GM19467 (cell line): ENCODE data around the gene LETMD1.

Experiments used
- ATAC-seq: cut with Tn5 transposase; IDR thresholded peaks from one replicate; pipeline ENCODE4 v1.9.1; 2021; ENCODE audit warnings: mild to moderate bottlenecking, moderate library complexity; ENCODE audit not compliant: unreplicated experiment

LETMD1 gene

GRCh38 chr12:51025338-51025835 is 22.7 kb upstream of the LETMD1 start:
- no peak for ATAC-seq

- peak; percentile 86 for ATAC-seq
These were observed 22.1 kb upstream of the LETMD1 start, which contains the start of gene SLC11A2 for GRCh38 chr12:51025836-51026638. Gene SLC11A2 (minus strand): TSS chr12:51026384. CDS start chr12:51010728, 15,656 bp downstream.

- no peak for ATAC-seq
These were observed 20.7 kb upstream of the LETMD1 start for GRCh38 chr12:51027342-51027835.

GRCh38 chr12:51028126-51028812 is 19.9 kb upstream of the LETMD1 start:
- no peak for ATAC-seq

DNA sequence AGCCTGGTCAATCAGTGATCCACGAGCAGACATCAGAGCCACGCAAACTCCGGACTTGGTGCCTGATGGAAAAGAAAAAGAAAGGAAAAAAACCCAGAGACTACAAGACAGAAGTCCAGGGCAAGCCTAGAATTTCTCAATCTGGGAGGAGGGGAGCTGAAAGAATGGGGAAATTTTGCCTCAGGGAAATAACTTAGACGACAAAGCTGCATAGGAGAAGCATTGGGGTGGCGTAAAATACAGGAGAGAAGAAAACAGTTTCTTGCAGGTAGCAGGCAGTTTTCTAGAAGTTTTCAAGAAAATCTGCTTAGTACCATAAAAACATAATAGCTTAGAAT is 19.3 kb upstream of the LETMD1 start:
- no peak for ATAC-seq

DNA sequence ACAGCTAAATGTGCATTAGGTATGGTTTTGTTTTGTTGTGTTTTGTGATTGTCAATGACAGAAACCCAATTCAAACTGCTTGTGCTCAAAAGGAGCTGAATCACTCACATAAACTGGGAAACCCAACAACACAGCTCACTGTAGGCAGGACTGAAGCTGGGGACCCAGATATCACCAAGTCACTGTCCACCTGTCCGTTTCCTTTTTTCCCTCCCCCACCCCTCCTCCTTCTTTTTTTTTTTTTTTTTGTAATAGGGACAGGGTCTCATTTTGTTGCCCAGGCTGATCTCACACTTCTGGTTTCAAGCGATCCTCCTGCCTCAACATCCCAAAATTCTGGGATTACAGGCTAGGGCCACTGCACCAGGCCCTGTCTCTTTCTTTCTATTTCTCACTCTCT is 15.1 kb upstream of the LETMD1 start:
- no peak for ATAC-seq

DNA sequence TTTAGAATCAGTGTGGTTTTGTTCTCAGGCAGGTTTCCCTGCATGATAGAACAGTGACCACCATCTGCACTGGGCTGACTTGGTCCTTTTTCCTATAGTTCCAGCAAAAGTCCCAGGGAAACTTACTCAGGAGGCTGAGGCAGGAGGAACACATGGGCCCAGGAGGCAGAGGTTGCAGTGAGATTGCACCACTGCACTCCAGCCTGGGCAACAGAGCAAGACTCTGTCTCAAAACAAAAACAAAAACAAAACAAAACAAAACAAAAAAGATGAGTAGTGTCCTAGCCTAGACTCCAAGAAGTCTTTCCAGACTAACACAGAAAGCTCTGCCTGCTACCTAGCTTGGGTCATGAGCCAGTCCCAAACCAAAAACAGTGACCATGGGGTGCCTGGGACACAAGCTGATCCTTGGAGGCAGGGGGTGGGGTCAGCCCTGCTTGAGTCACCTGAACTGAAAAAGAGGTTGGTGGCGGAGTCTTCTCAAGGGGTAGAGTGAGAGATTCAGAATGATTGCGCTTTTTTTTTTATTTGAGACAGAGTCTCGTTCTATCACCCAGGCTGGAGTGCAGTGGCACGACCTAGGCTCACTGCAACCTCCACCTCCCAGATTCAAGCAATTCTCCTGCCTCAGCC is 14.6 kb upstream of the LETMD1 start:
- ATAC-seq = no peak

DNA sequence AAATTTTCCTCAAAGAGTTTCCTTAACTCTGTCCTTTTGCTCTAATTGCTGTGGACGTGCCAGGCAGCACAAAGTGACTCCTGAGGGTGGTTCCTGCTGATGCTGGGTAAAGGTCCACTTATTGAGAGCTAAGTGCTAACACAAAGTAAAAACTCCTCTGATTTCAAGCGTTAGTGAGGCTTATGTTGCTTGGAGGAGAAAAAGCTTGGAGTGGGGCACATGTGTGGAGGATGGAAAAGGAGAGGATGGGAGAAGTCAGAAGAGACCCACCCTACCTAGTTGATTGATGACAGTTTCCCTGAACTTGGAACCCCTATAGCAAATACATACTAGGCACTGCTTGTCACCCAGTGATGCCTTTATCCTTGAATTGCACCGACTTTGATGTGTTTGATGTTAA is 11.8 kb upstream of the LETMD1 start:
- ATAC-seq = no peak

GRCh38 chr12:51048661-51049251 is 629 bp downstream of the LETMD1 start:
- ATAC-seq = no peak

GRCh38 chr12:51049525-51049924 is 1.4 kb downstream of the LETMD1 start:
- no peak for ATAC-seq

GRCh38 chr12:51051787-51052186 is 3.7 kb downstream of the LETMD1 start:
- ATAC-seq = no peak

GRCh38 chr12:51055060-51055459 is 6.9 kb downstream of the LETMD1 start:
- no peak for ATAC-seq

GRCh38 chr12:51056242-51056641 is 8.1 kb downstream of the LETMD1 start:
- ATAC-seq = no peak

- no peak for ATAC-seq
These were observed 11.0 kb downstream of the LETMD1 start for GRCh38 chr12:51059086-51059485.

DNA sequence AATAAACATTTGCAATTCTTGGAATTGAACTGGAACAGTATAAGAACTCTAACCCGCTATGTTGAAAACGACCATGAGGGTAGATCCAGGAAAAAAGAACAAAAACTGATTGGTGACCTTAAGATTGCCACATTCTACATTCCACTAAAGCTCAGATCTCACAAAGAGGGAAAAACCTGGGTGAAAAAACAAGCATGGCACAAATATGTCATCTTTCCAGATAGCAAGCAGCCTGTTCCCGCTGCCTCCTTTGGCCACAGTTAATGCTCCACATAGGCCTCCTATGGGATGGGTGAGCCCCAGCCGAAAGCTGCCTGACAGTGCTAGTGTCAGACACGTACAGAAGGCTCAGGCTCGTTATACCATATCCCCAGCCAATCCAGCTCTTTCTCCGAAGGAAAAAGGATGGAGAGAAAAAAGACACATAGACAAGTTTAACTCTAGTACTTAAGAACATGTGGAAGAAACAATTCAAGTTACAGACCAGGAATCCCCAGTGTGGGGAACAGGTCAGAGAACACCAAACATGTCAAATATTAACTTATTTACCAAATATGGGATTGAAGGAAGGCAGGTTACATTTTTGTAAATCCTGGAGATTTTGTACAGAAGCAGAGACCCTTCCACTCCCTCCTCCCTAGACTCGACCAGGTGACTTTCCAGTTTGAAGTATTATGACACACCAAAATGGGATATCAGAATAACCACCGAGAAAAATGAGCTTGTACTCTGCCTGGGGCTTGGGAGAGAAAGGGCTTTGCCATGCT is 14.7 kb downstream of the LETMD1 start:
- no peak for ATAC-seq

DNA sequence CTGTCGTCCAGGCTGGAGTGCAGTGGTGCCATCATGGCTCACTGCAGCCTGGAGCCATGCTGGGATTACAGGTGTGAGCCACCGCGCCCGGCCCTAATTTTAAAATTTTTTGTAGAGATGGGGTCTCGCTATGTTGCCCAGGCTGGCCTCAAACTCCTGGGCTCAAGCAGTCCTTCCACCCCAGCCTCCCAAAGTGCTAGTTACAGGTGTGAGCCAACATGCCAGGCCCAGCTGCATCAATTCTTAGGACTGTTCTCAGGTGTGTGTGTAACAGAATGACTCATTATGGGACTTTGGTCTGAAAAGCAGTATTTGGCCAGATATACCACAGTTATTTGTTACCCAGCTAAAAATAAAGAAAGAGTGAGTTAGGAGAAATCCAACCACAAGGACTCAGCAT is 17.4 kb downstream of the LETMD1 start:
- ATAC-seq = no peak

- no peak for ATAC-seq
These were observed 19.1 kb downstream of the LETMD1 start for GRCh38 chr12:51067229-51067628.

DNA sequence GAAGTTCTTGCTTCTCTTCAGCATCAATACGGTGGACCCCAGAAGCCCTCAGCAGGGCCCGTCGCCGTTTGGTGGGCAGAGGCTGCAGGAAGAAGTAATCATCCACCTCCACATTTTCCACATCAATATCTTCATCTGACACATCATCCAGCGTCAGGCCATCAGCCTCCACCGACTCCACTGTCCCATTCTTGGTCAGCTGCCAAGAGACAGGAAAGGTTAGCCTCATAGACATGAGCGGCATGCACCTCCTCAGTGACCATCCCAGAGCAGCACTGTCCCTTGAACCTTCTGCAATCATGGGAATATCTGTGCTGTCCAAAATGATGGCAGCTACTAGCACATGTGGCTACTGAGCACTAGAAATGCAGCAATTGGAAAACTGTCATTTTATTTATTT is 19.6 kb downstream of the LETMD1 start:
- no peak for ATAC-seq

DNA sequence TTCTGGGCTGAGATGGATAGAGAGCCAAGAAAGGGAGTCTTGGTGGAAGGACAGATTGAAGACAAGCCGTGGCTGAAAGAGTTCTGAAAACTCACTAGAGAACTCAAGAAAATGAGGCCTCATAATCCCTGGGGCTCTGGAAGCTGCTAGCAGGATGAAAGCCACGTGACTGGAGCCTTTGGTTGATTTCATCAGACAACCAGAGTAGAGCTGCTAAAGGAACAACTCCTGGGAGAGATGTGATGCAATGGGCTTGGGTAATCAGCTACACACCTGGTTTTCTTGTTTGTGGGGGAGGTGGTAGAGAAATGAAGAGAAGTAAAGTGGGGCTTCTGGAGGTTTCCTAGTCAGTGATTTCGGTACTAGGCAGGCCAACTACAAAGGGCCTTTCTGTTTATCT is 21.9 kb downstream of the LETMD1 start:
- no peak for ATAC-seq

DNA sequence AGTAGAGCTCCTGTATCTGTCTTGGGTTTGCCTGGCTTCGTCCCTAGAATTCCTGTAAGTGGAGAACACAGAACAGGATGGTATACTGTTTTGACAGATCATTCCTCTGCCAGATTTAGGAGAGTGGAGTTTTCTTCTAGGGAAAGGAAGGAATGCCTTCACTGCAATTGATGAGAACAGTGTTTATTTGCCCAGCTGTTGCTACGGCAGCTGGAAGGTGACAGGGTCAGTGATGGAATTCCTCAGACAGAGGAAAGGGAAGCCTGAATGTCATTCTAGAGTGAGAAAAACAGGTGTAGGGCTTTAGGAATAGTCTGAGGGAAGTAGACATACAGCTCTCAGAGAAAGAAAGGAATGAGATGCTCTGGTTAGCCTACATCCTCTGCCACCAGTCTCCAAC is 23.5 kb downstream of the LETMD1 start:
- ATAC-seq = no peak

DNA sequence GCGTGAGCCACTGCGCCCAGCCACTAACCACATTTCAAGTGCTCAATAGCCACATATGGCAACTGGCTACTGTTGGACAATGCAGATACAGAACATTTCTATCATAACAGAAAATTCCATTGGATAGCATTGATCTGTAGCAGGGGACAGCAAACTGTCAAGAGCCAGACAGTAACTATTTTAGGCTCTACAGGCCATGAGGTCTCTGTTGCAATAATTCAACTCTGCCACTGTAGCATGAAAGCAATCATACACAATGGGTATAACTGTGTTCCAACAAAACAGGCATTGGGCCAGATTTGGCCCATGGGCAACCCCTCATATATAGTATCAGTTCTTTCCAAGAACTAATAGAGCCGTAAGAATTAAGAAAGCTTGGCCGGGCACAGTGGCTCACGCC is 27.3 kb downstream of the LETMD1 start:
- ATAC-seq = no peak
